NCI-H2081 treated with DMSO at 0.1 percent for 48 hours (cell line): ENCODE measurements around the gene AP1S3.

Experiments used
- DNase-seq: peaks from one replicate; lab custom pipeline; 2025; lab: John Stamatoyannopoulos, UW

AP1S3 gene

GRCh38 chr2:223759569-223760430, 77.6 kb downstream of the AP1S3 start:
- DNase-seq = no peak

- DNase-seq = no peak
Measured at GRCh38 chr2:223758131-223758840, 79.1 kb downstream of the AP1S3 start.

- DNase-seq = no peak
Measured at GRCh38 chr2:223753940-223754339, 83.4 kb downstream of the AP1S3 start.

GRCh38 chr2:223751012-223751411, 86.4 kb downstream of the AP1S3 start:
- no peak for DNase-seq

GRCh38 chr2:223747392-223748042, 89.9 kb downstream of the AP1S3 start:
- no peak for DNase-seq

- DNase-seq = no peak
Measured at GRCh38 chr2:223746611-223747010, 90.8 kb downstream of the AP1S3 start.

- no peak for DNase-seq
Measured at GRCh38 chr2:223744580-223744979, 92.8 kb downstream of the AP1S3 start.

GRCh38 chr2:223740679-223741078, 96.7 kb downstream of the AP1S3 start:
- no peak for DNase-seq

GRCh38 chr2:223737207-223737606, 100.2 kb downstream of the AP1S3 start:
- DNase-seq = no peak

GRCh38 chr2:223736488-223736887, 100.9 kb downstream of the AP1S3 start:
- DNase-seq = no peak

- no peak for DNase-seq
Measured at GRCh38 chr2:223735659-223736244, 101.6 kb downstream of the AP1S3 start.

- no peak for DNase-seq
Measured at GRCh38 chr2:223735035-223735640, 102.2 kb downstream of the AP1S3 start.

GRCh38 chr2:223734346-223734745, 103.0 kb downstream of the AP1S3 start:
- DNase-seq = no peak

GRCh38 chr2:223732346-223732745, 105.0 kb downstream of the AP1S3 start:
- DNase-seq = no peak

- no peak for DNase-seq
Measured at GRCh38 chr2:223731503-223731902, 105.9 kb downstream of the AP1S3 start.

GRCh38 chr2:223729781-223730180, 107.6 kb downstream of the AP1S3 start:
- DNase-seq = no peak

GRCh38 chr2:223727562-223727961, 109.8 kb downstream of the AP1S3 start:
- DNase-seq = no peak

- no peak for DNase-seq
Measured at GRCh38 chr2:223725986-223726970, 111.1 kb downstream of the AP1S3 start.

GRCh38 chr2:223725494-223725893, 111.9 kb downstream of the AP1S3 start:
- no peak for DNase-seq

GRCh38 chr2:223724861-223725260, 112.5 kb downstream of the AP1S3 start:
- no peak for DNase-seq

GRCh38 chr2:223723954-223724411, 113.4 kb downstream of the AP1S3 start:
- no peak for DNase-seq
